ENCODE results near the gene RGMB. TPM values are rescaled to one million over a fixed set of nuclear protein-coding genes. Genes with fewer than 3 reads are reported as not detected.
"Not testable (repeated sequence)": the region's sequence is repeated elsewhere in the genome, so short reads cannot be mapped to it uniquely, and the experiment has no call there.

RGMB gene
- total RNA-seq, 2 donors from 2014 or later: 60.2 to 71.6 TPM

- Histone ChIP-seq H3K4me1 (ENCODE audit: control insufficient read depth, insufficient read depth, low read length) (peaks cover 10% of the 10 kb centered on the region), H3K36me3 (ENCODE audit: control insufficient read depth, insufficient read depth, low read length) (peaks cover 21% of the 10 kb centered on the region), H3K4me3 (ENCODE audit: low read length) (peak overlapping the region; percentile 93), H3K27me3 (ENCODE audit: control insufficient read depth, insufficient read depth, low read length, poor library complexity, severe bottlenecking) (no peaks in the 10 kb centered on the region), H3K27ac (ENCODE audit: low read depth, low read length) (no peak overlapping the region), H3K9me3 (ENCODE audit: control insufficient read depth, low read length) (peaks cover 27% of the 10 kb centered on the region), H3K9ac (ENCODE audit: extremely low read depth, low read length, poor library complexity, severe bottlenecking) (no peak overlapping the region)
- H3K4me1 Mint-ChIP-seq: peaks cover 62% of the 10 kb centered on the region
- no peaks in the 10 kb centered on the region for H3K27me3 Mint-ChIP-seq (ENCODE audit: insufficient read depth)
- TF ChIP-seq CTCF (conservative IDR thresholded peaks at IDR 0.05): no peak
- peaks cover 23% of the 10 kb centered on the region for H3K9me3 Mint-ChIP-seq
- no CpG with 5 or more reads among the region's 1 CpG for WGBS, 2 experiments (ENCODE audit: insufficient coverage in 1 of 2, insufficient read length in 1 of 2)
- no peak overlapping the region for H3K27ac Mint-ChIP-seq
- peak overlapping the region; percentile 79 for H3K4me3 Mint-ChIP-seq
- H3K36me3 Mint-ChIP-seq (ENCODE audit: low read depth): peaks cover 34% of the 10 kb centered on the region
- DNase-seq: no peak
Measured at GRCh38 chr5:98749046-98749445, 24.4 kb upstream of the RGMB start.

GRCh38 chr5:98750693-98751092 is 22.8 kb upstream of the RGMB start:
- no peak overlapping the region for H3K27ac ChIP-seq (ENCODE audit: low read depth, low read length)
- WGBS, 2 experiments (ENCODE audit: insufficient coverage in 1 of 2, insufficient read length in 1 of 2): 76 to 100% methylated on average over 2 to 4 of the region's 4 CpGs
- H3K27me3 ChIP-seq (ENCODE audit: control insufficient read depth, insufficient read depth, low read length, poor library complexity, severe bottlenecking): no peaks in the 10 kb centered on the region
- peaks cover 23% of the 10 kb centered on the region for H3K9me3 Mint-ChIP-seq
- peak overlapping the region; percentile 93 for H3K4me3 ChIP-seq (ENCODE audit: low read length)
- peaks cover 14% of the 10 kb centered on the region for H3K4me1 ChIP-seq (ENCODE audit: control insufficient read depth, insufficient read depth, low read length)
- peak overlapping the region; percentile 96 for H3K9ac ChIP-seq (ENCODE audit: extremely low read depth, low read length, poor library complexity, severe bottlenecking)
- H3K36me3 Mint-ChIP-seq (ENCODE audit: low read depth): peaks cover 34% of the 10 kb centered on the region
- H3K27ac Mint-ChIP-seq: peak overlapping the region; percentile 79
- H3K27me3 Mint-ChIP-seq (ENCODE audit: insufficient read depth): no peaks in the 10 kb centered on the region
- H3K36me3 ChIP-seq (ENCODE audit: control insufficient read depth, insufficient read depth, low read length): peaks cover 21% of the 10 kb centered on the region
- TF ChIP-seq CTCF (conservative IDR thresholded peaks at IDR 0.05): peak; percentile 89
- peaks cover 27% of the 10 kb centered on the region for H3K9me3 ChIP-seq (ENCODE audit: control insufficient read depth, low read length)
- peak; percentile 90 for DNase-seq
- H3K4me3 Mint-ChIP-seq: peak overlapping the region; percentile 79
- H3K4me1 Mint-ChIP-seq: peaks cover 57% of the 10 kb centered on the region

- peak overlapping the region; percentile 93 for H3K4me3 ChIP-seq (ENCODE audit: low read length)
Measured at GRCh38 chr5:98752331-98752730, 21.1 kb upstream of the RGMB start.

GRCh38 chr5:98752801-98753200 is 20.7 kb upstream of the RGMB start:
- DNase-seq: peak; percentile 70
- H3K9me3 Mint-ChIP-seq: peaks cover 26% of the 10 kb centered on the region

More at GRCh38 chr5:98752331-98752730, 21.1 kb upstream of the RGMB start:
- Histone ChIP-seq H3K9me3 (ENCODE audit: control insufficient read depth, low read length) (peaks cover 30% of the 10 kb centered on the region), H3K36me3 (ENCODE audit: control insufficient read depth, insufficient read depth, low read length) (peaks cover 21% of the 10 kb centered on the region), H3K4me1 (ENCODE audit: control insufficient read depth, insufficient read depth, low read length) (peaks cover 14% of the 10 kb centered on the region), H3K9ac (ENCODE audit: extremely low read depth, low read length, poor library complexity, severe bottlenecking) (peak overlapping the region; percentile 96), H3K27ac (ENCODE audit: low read depth, low read length) (peak overlapping the region; percentile 66)
- 28 to 54% methylated on average over 4 to 7 of the region's 7 CpGs for WGBS, 2 experiments (ENCODE audit: insufficient coverage in 1 of 2, insufficient read length in 1 of 2)
- H3K27me3 ChIP-seq (ENCODE audit: control insufficient read depth, insufficient read depth, low read length, poor library complexity, severe bottlenecking); H3K27me3 Mint-ChIP-seq (ENCODE audit: insufficient read depth): not testable (repeated sequence)
- peak; percentile 76 for DNase-seq
- Mint-ChIP-seq H3K4me3 (peak overlapping the region; percentile 79), H3K27ac (peak overlapping the region; percentile 99), H3K36me3 (ENCODE audit: low read depth) (peaks cover 33% of the 10 kb centered on the region), H3K4me1 (peaks cover 51% of the 10 kb centered on the region), H3K9me3 (peaks cover 27% of the 10 kb centered on the region)

More at GRCh38 chr5:98752801-98753200, 20.7 kb upstream of the RGMB start:
- Mint-ChIP-seq H3K36me3 (ENCODE audit: low read depth) (peaks cover 32% of the 10 kb centered on the region), H3K4me1 (peaks cover 53% of the 10 kb centered on the region), H3K27ac (peak overlapping the region; percentile 99), H3K4me3 (peak overlapping the region; percentile 79)
- H3K4me3 ChIP-seq (ENCODE audit: low read length): peak overlapping the region; percentile 93
- H3K27me3 ChIP-seq (ENCODE audit: control insufficient read depth, insufficient read depth, low read length, poor library complexity, severe bottlenecking); H3K27me3 Mint-ChIP-seq (ENCODE audit: insufficient read depth): not testable (repeated sequence)
- H3K4me1 ChIP-seq (ENCODE audit: control insufficient read depth, insufficient read depth, low read length): peaks cover 14% of the 10 kb centered on the region
- peaks cover 21% of the 10 kb centered on the region for H3K36me3 ChIP-seq (ENCODE audit: control insufficient read depth, insufficient read depth, low read length)
- WGBS, 2 experiments (ENCODE audit: insufficient coverage in 1 of 2, insufficient read length in 1 of 2): no CpG with 5 or more reads among the region's 1 CpG
- peaks cover 25% of the 10 kb centered on the region for H3K9me3 ChIP-seq (ENCODE audit: control insufficient read depth, low read length)
- H3K27ac ChIP-seq (ENCODE audit: low read depth, low read length): peak overlapping the region; percentile 64
- peak overlapping the region; percentile 96 for H3K9ac ChIP-seq (ENCODE audit: extremely low read depth, low read length, poor library complexity, severe bottlenecking)
